ENCODE measurements around the gene ZNF302. TPM values are rescaled to one million over a fixed set of nuclear protein-coding genes. Genes with fewer than 3 reads are reported as not detected.

Gene ZNF302
- total RNA-seq, 2 experiments from 2014 or later, result 23.9 to 26.9 TPM

- intact Hi-C loops (cut with micrococcal nuclease; ENCODE audit: unreplicated experiment), result no loop called here
- ChIA-PET CTCF (ENCODE audit: unreplicated experiment) (no interaction called here), POLR2A (interaction anchor here (0.7 to 1.3 kb wide), 3 partner anchors 10 to 346 kb away, joined by 3 to 6 read pairs (median 4); partner anchors contain the start of genes SCGB2B2 and ZNF302)
- Histone ChIP-seq H3K4me3 (ENCODE audit: low read depth, low read length, poor library complexity, severe bottlenecking) (no peak overlapping the region), H3K9me2 (ENCODE audit: insufficient read depth, low read length) (no peaks in the 10 kb centered on the region), H3K4me1 (ENCODE audit: insufficient read depth, low read length, poor library complexity, severe bottlenecking) (no peaks in the 10 kb centered on the region), H4K20me1 (ENCODE audit: insufficient read depth, low read length) (no peaks in the 10 kb centered on the region), H3K4me2 (ENCODE audit: low read length) (no peak overlapping the region), H2AFZ (ENCODE audit: low read length) (no peak overlapping the region), H3K9me3 (ENCODE audit: low read length) (no peaks in the 10 kb centered on the region), H3K27ac (ENCODE audit: low read depth, low read length, poor library complexity, severe bottlenecking) (no peak overlapping the region), H3K36me3 (ENCODE audit: insufficient read depth, low read length) (no peaks in the 10 kb centered on the region), H3K79me2 (ENCODE audit: insufficient read depth, low read depth, low read length) (no peaks in the 10 kb centered on the region)
- no peak for DNase-seq (ENCODE audit: low spot score)
- TF ChIP-seq CTCF (conservative IDR thresholded peaks at IDR 0.05; ENCODE audit: low read length) (no peak), EZH2phosphoT487 (IDR thresholded peaks at IDR 0.05; ENCODE audit: borderline replicate concordance, low read depth, low read length) (no peak)
- no TSS peak for BruUV-seq (replicated peaks)
These were observed 11.1 kb upstream of the ZNF302 start for GRCh38 chr19:34666200-34666957.

- Histone ChIP-seq H4K20me1 (ENCODE audit: insufficient read depth, low read length) (no peaks in the 10 kb centered on the region), H3K4me3 (ENCODE audit: low read depth, low read length, poor library complexity, severe bottlenecking) (no peak overlapping the region), H3K9me2 (ENCODE audit: insufficient read depth, low read length) (no peaks in the 10 kb centered on the region), H3K4me2 (ENCODE audit: low read length) (no peak overlapping the region), H3K27ac (ENCODE audit: low read depth, low read length, poor library complexity, severe bottlenecking) (no peak overlapping the region), H2AFZ (ENCODE audit: low read length) (no peak overlapping the region), H3K36me3 (ENCODE audit: insufficient read depth, low read length) (no peaks in the 10 kb centered on the region), H3K9me3 (ENCODE audit: low read length) (no peaks in the 10 kb centered on the region), H3K4me1 (ENCODE audit: insufficient read depth, low read length, poor library complexity, severe bottlenecking) (no peaks in the 10 kb centered on the region), H3K79me2 (ENCODE audit: insufficient read depth, low read depth, low read length) (no peaks in the 10 kb centered on the region)
- ChIA-PET CTCF (ENCODE audit: unreplicated experiment) (no interaction called here), POLR2A (interaction anchor here (0.7 to 1.3 kb wide), 3 partner anchors 9 to 345 kb away, joined by 3 to 6 read pairs (median 4); partner anchors contain the start of genes SCGB2B2 and ZNF302)
- TF ChIP-seq EZH2phosphoT487 (IDR thresholded peaks at IDR 0.05; ENCODE audit: borderline replicate concordance, low read depth, low read length) (no peak), CTCF (conservative IDR thresholded peaks at IDR 0.05; ENCODE audit: low read length) (no peak)
- no peak for DNase-seq (ENCODE audit: low spot score)
- BruUV-seq (replicated peaks), result no TSS peak
- intact Hi-C loops (cut with micrococcal nuclease; ENCODE audit: unreplicated experiment), result no loop called here
These were observed 10.6 kb upstream of the ZNF302 start for GRCh38 chr19:34666958-34667265.
